ENCODE data around the gene NDUFA13. TPM values are rescaled to one million over a fixed set of nuclear protein-coding genes. Genes with fewer than 3 reads are reported as not detected.
"Not testable (repeated sequence)": the region's sequence is repeated elsewhere in the genome, so short reads cannot be mapped to it uniquely, and the experiment has no call there.

NDUFA13 gene
- total and polyA plus RNA-seq, 2 experiments from 2014 or later: 80.4 to 615 TPM

- Histone ChIP-seq H3K36me3 (replicated peaks; ENCODE audit: insufficient read depth, low read depth) (peaks cover 8% of the 10 kb centered on the region), H3K9me2 (replicated peaks; ENCODE audit: insufficient read depth) (no peaks in the 10 kb centered on the region), H3K9me3 (ENCODE audit: low read depth) (peaks cover 25% of the 10 kb centered on the region), H3K79me2 (peaks cover 74% of the 10 kb centered on the region), H3K27me3 (no peaks in the 10 kb centered on the region), H4K20me1 (ENCODE audit: insufficient read depth, poor library complexity, severe bottlenecking) (peaks cover 2% of the 10 kb centered on the region), H3K4me3 (no peak overlapping the region), H3K27ac (no peak overlapping the region), H3K4me1 (ENCODE audit: insufficient read depth) (no peaks in the 10 kb centered on the region), H3K4me2 (no peak overlapping the region), H2AFZ (no peak overlapping the region)
- TF ChIP-seq, protein P1, sequence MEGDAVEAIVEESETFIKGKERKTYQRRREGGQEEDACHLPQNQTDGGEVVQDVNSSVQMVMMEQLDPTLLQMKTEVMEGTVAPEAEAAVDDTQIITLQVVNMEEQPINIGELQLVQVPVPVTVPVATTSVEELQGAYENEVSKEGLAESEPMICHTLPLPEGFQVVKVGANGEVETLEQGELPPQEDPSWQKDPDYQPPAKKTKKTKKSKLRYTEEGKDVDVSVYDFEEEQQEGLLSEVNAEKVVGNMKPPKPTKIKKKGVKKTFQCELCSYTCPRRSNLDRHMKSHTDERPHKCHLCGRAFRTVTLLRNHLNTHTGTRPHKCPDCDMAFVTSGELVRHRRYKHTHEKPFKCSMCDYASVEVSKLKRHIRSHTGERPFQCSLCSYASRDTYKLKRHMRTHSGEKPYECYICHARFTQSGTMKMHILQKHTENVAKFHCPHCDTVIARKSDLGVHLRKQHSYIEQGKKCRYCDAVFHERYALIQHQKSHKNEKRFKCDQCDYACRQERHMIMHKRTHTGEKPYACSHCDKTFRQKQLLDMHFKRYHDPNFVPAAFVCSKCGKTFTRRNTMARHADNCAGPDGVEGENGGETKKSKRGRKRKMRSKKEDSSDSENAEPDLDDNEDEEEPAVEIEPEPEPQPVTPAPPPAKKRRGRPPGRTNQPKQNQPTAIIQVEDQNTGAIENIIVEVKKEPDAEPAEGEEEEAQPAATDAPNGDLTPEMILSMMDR (IDR thresholded peaks at IDR 0.05; ENCODE audit: poor library complexity): no peak
- TF ChIP-seq EZH2phosphoT487 (IDR thresholded peaks at IDR 0.05; ENCODE audit: low read depth, severe bottlenecking, unreplicated experiment): no peak
- no peak for TF ChIP-seq EZH2 (IDR thresholded peaks at IDR 0.05; ENCODE audit: borderline replicate concordance)
- 88% methylated on average over 6 of the region's 6 CpGs for WGBS (ENCODE audit: low lambda C conversion rate, missing lambda C conversion rate)
- DNase-seq (ENCODE audit: low spot score): no peak
Observed at GRCh38 chr19:19471682-19472081, 44.3 kb upstream of the NDUFA13 start.

- H3K27me3 ChIP-seq; H3K9me2 ChIP-seq (replicated peaks; ENCODE audit: insufficient read depth); DNase-seq (ENCODE audit: low spot score); H3K4me3 ChIP-seq; H3K27ac ChIP-seq; H3K36me3 ChIP-seq (replicated peaks; ENCODE audit: insufficient read depth, low read depth); H2AFZ ChIP-seq; H4K20me1 ChIP-seq (ENCODE audit: insufficient read depth, poor library complexity, severe bottlenecking); H3K4me2 ChIP-seq; H3K4me1 ChIP-seq (ENCODE audit: insufficient read depth): not testable (repeated sequence)
- Histone ChIP-seq H3K9me3 (ENCODE audit: low read depth) (peaks cover 25% of the 10 kb centered on the region), H3K79me2 (peaks cover 76% of the 10 kb centered on the region)
- 90% methylated on average over 5 of the region's 5 CpGs for WGBS (ENCODE audit: low lambda C conversion rate, missing lambda C conversion rate)
Observed at GRCh38 chr19:19472106-19472505, 43.9 kb upstream of the NDUFA13 start.

GRCh38 chr19:19475015-19475765 lies 40.8 kb upstream of the NDUFA13 start:
- no peak overlapping the region for H3K27ac ChIP-seq
- H3K36me3 ChIP-seq (replicated peaks; ENCODE audit: insufficient read depth, low read depth): no peaks in the 10 kb centered on the region
- no peak overlapping the region for H3K4me3 ChIP-seq
- no peaks in the 10 kb centered on the region for H3K9me2 ChIP-seq (replicated peaks; ENCODE audit: insufficient read depth)
- H3K4me1 ChIP-seq (ENCODE audit: insufficient read depth): peaks cover 8% of the 10 kb centered on the region
- no peak overlapping the region for H3K4me2 ChIP-seq
- no peak for TF ChIP-seq EZH2phosphoT487 (IDR thresholded peaks at IDR 0.05; ENCODE audit: low read depth, severe bottlenecking, unreplicated experiment)
- no peak for TF ChIP-seq EZH2 (IDR thresholded peaks at IDR 0.05; ENCODE audit: borderline replicate concordance)
- TF ChIP-seq, protein P1 (IDR thresholded peaks at IDR 0.05; ENCODE audit: poor library complexity): no peak
- no peaks in the 10 kb centered on the region for H3K27me3 ChIP-seq
- no peak overlapping the region for H2AFZ ChIP-seq
- DNase-seq (ENCODE audit: low spot score): no peak
- H3K9me3 ChIP-seq (ENCODE audit: low read depth): no peaks in the 10 kb centered on the region
- 72% methylated on average over 19 of the region's 21 CpGs for WGBS (ENCODE audit: low lambda C conversion rate, missing lambda C conversion rate)
- H4K20me1 ChIP-seq (ENCODE audit: insufficient read depth, poor library complexity, severe bottlenecking): peaks cover 2% of the 10 kb centered on the region
- peaks cover 76% of the 10 kb centered on the region for H3K79me2 ChIP-seq

GRCh38 chr19:19475849-19476828 lies 39.9 kb upstream of the NDUFA13 start:
- Histone ChIP-seq H2AFZ (no peak overlapping the region), H3K36me3 (replicated peaks; ENCODE audit: insufficient read depth, low read depth) (no peaks in the 10 kb centered on the region), H3K79me2 (peaks cover 77% of the 10 kb centered on the region), H3K9me3 (ENCODE audit: low read depth) (no peaks in the 10 kb centered on the region), H4K20me1 (ENCODE audit: insufficient read depth, poor library complexity, severe bottlenecking) (peaks cover 2% of the 10 kb centered on the region), H3K4me3 (no peak overlapping the region), H3K4me1 (ENCODE audit: insufficient read depth) (peaks cover 8% of the 10 kb centered on the region), H3K27me3 (no peaks in the 10 kb centered on the region), H3K9me2 (replicated peaks; ENCODE audit: insufficient read depth) (no peaks in the 10 kb centered on the region), H3K4me2 (no peak overlapping the region), H3K27ac (no peak overlapping the region)
- 81% methylated on average over 19 of the region's 19 CpGs for WGBS (ENCODE audit: low lambda C conversion rate, missing lambda C conversion rate)
- DNase-seq (ENCODE audit: low spot score): no peak
- no peak for TF ChIP-seq EZH2 (IDR thresholded peaks at IDR 0.05; ENCODE audit: borderline replicate concordance)
- TF ChIP-seq, protein P1 (IDR thresholded peaks at IDR 0.05; ENCODE audit: poor library complexity): peak; percentile 37

Measured in hepatocyte (in vitro differentiated cells).